Epithelial cell of esophagus (primary cell): ENCODE data around the gene PPM1M.

Experiments used
- DNase-seq: peaks from one replicate; pipeline ENCODE4 v3.0.0; 2010; ENCODE audit warnings: low read depth
- H3K4me3 ChIP-seq: 2 replicates; pipeline ENCODE4 v1.5.1; 2011; ENCODE audit warnings: mild to moderate bottlenecking, low read length, control low read depth
- TF ChIP-seq, protein P1 (sequence below): IDR thresholded peaks from 2 replicates; pipeline ENCODE4 v1.5.1; 2011; ENCODE audit warnings: low read depth, mild to moderate bottlenecking, low read length, control low read depth, inconsistent platforms; ENCODE audit not compliant: insufficient read depth; ENCODE audit errors: missing control alignments

PPM1M gene

DNA sequence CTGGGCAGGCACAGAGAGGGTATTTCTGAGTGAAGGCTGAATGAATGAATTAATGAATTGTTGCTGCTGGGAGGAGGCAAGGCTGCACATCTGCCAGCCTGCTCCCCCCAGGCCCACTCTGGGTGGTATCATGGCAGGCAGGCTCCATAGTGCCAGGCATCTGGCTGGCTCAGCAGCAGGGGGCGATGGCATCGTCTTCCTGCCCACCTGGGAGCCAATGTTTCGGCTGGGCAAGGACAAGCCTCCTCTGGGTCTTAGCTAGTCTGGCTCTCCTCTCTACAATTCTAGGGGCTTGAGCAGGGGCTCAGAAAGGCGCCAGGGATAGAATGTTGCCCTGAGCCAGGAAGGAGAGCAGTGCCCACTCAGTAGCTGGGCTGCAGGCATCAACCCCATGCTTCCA, 18.4 kb upstream of the PPM1M start:
- DNase-seq, result no peak
- TF ChIP-seq, protein P1, sequence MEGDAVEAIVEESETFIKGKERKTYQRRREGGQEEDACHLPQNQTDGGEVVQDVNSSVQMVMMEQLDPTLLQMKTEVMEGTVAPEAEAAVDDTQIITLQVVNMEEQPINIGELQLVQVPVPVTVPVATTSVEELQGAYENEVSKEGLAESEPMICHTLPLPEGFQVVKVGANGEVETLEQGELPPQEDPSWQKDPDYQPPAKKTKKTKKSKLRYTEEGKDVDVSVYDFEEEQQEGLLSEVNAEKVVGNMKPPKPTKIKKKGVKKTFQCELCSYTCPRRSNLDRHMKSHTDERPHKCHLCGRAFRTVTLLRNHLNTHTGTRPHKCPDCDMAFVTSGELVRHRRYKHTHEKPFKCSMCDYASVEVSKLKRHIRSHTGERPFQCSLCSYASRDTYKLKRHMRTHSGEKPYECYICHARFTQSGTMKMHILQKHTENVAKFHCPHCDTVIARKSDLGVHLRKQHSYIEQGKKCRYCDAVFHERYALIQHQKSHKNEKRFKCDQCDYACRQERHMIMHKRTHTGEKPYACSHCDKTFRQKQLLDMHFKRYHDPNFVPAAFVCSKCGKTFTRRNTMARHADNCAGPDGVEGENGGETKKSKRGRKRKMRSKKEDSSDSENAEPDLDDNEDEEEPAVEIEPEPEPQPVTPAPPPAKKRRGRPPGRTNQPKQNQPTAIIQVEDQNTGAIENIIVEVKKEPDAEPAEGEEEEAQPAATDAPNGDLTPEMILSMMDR, result no peak
- H3K4me3 ChIP-seq, result no peak overlapping the region

DNA sequence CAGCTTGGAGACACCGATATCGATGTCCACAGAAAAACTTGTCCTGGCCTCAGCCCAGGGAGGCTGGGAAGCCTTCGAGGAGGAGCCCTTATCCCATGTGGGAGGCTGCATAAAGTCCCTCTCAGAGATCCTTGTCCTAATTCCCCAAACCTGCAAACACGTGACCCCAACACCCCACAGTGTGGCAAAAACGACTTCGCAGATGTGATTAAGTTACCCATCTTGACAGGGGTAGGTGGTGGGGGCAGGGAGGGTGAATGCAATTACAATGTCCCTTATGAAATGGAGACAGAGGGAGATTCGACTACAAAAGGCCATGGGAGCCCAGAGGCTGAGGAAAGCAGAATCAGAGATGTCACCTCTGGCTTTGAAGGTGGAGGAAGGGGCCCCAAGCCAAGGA, 17.8 kb upstream of the PPM1M start:
- H3K4me3 ChIP-seq, result no peak overlapping the region
- TF ChIP-seq, protein P1, result no peak
- no peak for DNase-seq

DNA sequence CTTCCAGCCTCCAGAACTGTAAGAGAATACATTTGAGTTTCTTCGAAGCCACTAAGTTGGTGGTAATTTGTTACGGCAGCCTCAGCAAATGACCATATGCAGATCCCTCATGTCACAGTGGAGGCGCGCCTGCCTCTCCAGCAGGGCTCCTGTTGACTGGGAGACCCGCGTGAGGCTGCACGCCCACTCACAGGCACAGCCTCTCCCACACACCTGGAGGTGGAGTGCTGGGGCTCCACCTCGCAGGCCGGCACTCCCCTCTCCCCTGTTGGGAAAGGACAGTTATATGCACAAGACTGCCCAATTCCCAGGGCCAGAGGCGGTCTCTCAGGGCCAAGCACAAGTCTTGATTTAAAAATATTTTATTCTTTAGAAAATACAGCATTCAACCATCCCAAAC, 17.3 kb upstream of the PPM1M start:
- no peak for DNase-seq
- TF ChIP-seq, protein P1, result no peak
- H3K4me3 ChIP-seq, result no peak overlapping the region

DNA sequence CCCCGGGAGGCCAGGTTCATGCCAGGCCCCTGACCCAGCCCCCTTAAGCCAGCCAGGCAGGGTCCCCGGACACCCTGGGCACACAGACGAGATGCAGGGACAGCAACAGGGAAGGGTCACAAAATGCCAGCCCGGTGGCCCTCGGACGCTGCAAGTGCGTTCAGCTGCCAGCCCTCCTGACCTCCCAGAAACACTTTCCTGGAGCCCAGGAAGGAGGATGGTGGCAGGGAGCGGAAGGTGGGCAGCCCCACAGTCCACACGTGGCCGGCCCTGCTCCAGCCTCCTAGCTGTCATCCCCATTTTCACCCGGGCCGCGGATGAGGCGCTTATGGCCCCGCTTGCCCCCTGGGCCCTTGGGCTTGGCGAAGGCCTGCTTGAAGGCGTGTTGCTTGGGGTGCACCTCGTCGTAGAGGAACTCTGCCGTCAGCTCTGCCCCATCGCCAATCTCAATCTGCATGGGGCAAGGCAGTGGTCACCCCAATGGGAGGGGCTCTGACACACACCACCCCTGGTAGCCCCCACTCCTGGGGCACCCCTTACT, 16.7 kb upstream of the PPM1M start:
- no peak overlapping the region for H3K4me3 ChIP-seq
- TF ChIP-seq, protein P1, result no peak
- no peak for DNase-seq

DNA sequence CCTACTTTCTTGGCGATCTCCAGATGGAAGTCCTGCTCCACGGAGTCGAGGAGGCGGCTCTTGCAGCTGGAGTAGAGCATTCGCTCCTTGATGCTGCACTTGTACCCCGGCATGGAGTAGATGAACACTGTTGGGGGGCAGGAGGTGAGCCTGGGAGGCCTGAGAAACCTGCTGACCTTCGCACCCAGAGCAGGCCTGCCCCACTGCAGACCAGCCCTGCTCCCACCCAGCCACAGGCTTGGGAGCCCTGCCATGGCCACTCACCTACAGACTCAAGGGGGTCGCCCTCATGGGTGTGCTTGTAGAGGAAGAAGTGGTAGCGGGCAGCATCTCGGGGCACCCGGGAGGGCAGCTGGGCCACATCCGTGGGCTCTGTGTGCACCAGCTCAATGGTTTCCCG, 15.9 kb upstream of the PPM1M start:
- no peak for DNase-seq
- TF ChIP-seq, protein P1, result no peak

DNA sequence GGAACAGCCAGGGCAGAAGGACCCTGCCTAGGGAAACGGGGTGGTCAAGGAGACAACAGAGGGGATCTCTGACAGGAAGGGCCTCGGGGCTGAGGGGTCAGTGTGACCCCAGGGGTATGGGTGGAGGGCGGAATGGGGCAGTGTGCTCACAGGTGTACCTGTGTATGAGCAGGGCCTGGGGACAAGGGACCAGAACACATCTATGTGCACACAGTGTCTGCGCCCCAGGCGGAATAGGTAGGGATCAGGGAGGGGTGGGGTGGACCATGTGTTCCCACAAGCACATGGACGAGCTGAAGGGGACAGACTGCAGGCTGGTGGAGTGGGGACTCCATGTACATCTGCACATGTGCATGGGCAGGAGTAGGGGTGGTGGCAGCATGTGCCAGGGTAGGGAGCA, 15.1 kb upstream of the PPM1M start:
- DNase-seq, result no peak
- TF ChIP-seq, protein P1, result no peak
- no peak overlapping the region for H3K4me3 ChIP-seq

More for the DNA sequence above, 15.9 kb upstream of the PPM1M start:
- H3K4me3 ChIP-seq, result no peak overlapping the region

DNA sequence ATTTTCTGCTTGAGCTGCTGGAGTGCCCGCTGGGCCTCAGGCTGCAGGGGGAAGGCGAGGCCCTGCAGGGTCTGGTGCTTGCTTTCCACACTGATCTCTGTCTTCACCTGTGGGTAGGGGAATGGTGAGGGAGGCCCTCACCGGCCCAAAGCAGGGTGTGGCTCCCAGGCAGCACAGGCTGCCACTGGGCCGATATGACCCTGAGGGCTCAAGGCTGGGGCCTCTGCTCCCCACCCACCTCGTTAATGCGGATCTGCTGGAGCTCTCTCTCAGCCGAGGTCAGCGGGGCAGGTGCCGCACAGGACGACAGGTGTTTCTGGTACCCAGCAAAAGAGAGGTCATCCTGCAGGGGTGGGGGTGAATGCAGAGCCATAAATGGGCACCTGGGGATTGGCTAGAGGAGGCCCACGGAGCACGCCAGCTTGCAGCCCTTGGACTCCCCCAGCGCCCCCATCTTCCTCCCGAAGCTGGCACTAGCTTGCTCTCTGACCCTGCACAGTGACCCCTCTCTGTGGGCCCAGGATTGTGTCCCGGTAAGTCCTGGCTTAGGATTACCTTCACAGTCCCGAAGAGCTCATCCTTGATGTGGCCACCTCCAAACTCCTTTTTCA, 14.6 kb upstream of the PPM1M start:
- no peak overlapping the region for H3K4me3 ChIP-seq
- DNase-seq, result no peak
- TF ChIP-seq, protein P1, result no peak
